Right ventricle myocardium inferior (tissue), 1 donor: Measurements from ENCODE around the gene FAM76A. TPM values are rescaled to one million over a fixed set of nuclear protein-coding genes. Genes with fewer than 3 reads are reported as not detected.
"Not testable (repeated sequence)": the region's sequence is repeated elsewhere in the genome, so short reads cannot be mapped to it uniquely, and the experiment has no call there.

Source experiments
- ATAC-seq: fragments of 200-7000 bp; cut with Tn5 transposase; one replicate; pipeline ENCODE4 v1.9.1; 2020; ENCODE audit warnings: mild to moderate bottlenecking, moderate library complexity
- DNase-seq: peaks from one replicate; pipeline ENCODE4 v3.0.0; 2021; ENCODE audit errors: missing footprints
- intact Hi-C: fragments of 100-400 bp; cut with DNase I; formaldehyde crosslinking; loops from one replicate; pipeline ENCODE4 v1.11.0; 2022
- long read RNA-seq: library from polyadenylated mRNA; unstranded; transcript quantifications from one replicate; pipeline ENCODE4 v2.0.0, GENCODE V29; 2021
- total RNA-seq: library from RNA; stranded (reverse); fragmentation: NEBNext Ultra II Directional; extraction: Animal tissue kit (Norgen Biotek cat#: 25700); gene quantifications from one replicate; pipeline ENCODE4 v1.2.1, GENCODE V29; 2021
- donor health status: DM: no; HTN: yes; CAD: no; lungs with severe emphysema.

FAM76A gene
- total RNA-seq, result 10.6 TPM
- long read RNA-seq, partial matches to known transcripts, result 0 of 3 reads
- long read RNA-seq, other reads (novel, unspliced or antisense), result 1 of 3 reads

DNA sequence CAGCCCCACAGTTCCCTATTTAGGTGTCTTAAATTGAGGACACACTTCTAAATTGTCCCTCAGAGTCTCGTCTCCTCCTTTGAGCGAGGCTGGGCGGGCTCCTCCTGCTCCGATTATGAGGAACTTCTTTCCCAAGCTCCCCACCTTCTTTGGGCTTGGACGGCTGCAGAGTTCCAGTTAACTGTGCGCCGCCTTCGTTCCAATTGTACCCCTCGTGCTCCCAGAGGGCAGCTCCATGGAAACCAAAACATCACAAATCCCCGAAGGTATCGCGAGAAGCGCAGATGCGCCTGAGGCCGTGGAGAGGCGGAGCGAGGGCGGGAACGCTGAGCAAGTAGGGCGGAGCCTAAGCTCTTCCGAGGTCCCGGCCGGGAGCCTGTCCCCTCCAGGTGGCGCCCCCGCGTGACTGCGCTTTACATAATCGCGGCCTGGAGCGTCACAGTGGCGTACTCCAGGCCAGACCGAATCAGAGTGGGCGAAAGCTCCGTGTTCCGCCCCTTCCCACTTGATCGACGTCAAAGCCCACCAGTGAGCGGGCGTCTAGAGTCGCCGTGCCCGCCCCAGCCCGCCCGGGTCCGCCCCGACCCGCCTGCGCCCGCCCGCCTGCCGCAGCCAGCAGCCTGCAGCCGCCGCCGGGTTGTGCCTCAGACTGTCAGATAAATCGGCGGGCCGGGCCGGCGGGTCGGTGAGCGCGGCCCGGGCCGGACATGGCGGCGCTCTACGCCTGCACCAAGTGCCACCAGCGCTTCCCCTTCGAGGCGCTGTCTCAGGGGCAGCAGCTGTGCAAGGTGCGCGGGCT, at the start of gene FAM76A:
TSS of gene FAM76A (plus strand) at position 588 of the 799 bp plus-strand sequence. CDS start at position 708, 120 bp downstream.
- intact Hi-C loops, result loop anchor here (2.0 to 5.0 kb wide), 2 partner anchors 47 to 53 kb away; partner anchors contain the start of genes IFI6 and STX12
- peak; percentile 100 for DNase-seq
- ATAC-seq, result peak; percentile 98

DNA sequence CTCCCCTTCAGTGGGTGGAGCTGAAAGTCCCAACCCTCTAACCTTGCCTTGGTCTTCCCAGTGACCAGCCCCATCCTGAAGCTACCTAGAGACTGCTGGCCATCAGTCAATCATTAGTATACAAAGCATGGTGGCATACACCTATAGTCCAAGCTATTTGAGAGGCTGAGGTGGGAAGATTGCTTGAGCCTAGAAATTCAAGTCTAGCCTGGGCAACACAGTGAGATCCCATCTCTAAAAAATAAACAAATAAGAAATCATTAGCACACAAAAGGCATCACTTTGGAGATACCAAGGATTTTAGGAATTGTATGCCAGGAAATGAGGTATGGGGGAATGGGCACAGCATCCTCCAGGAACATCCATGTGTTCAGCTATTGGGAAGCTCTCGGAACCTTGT, 49.4 kb upstream of the FAM76A start:
- intact Hi-C loops, result no loop called here
- ATAC-seq (no peak), DNase-seq (no peak)

GRCh38 chr1:27678747-27679146, 47.0 kb upstream of the FAM76A start:
- ATAC-seq (no peak), DNase-seq (no peak)
- intact Hi-C loops, result no loop called here

GRCh38 chr1:27680225-27680791, 45.5 kb upstream of the FAM76A start:
- ATAC-seq, DNase-seq, intact Hi-C loops: not testable (repeated sequence)

- intact Hi-C loops, ATAC-seq, DNase-seq: not testable (repeated sequence)
Measured at GRCh38 chr1:27681580-27681979, 44.2 kb upstream of the FAM76A start.

- intact Hi-C loops, result no loop called here
- DNase-seq (no peak), ATAC-seq (no peak)
Measured at GRCh38 chr1:27682351-27682944, 43.3 kb upstream of the FAM76A start.

DNA sequence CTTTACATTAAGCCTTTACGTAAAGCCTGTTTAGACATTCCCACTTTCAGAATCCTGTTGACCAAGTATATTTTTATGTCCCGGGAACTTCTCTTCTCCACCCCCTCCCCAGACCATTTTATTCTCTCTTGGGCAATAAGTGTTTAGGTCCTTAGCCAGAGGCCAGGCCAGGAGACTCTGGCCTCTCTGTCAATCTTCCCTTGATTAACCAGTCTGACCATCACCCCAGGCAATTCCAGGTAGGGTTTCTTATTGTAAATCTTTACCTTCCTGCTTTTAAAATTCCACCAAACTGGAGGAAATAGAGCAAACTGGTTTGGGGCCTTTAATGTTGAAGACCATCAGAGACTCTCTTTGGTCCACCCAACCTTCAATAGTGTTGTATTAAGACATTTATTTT, 41.6 kb upstream of the FAM76A start:
- intact Hi-C loops, result no loop called here
- DNase-seq (no peak), ATAC-seq (no peak)

DNA sequence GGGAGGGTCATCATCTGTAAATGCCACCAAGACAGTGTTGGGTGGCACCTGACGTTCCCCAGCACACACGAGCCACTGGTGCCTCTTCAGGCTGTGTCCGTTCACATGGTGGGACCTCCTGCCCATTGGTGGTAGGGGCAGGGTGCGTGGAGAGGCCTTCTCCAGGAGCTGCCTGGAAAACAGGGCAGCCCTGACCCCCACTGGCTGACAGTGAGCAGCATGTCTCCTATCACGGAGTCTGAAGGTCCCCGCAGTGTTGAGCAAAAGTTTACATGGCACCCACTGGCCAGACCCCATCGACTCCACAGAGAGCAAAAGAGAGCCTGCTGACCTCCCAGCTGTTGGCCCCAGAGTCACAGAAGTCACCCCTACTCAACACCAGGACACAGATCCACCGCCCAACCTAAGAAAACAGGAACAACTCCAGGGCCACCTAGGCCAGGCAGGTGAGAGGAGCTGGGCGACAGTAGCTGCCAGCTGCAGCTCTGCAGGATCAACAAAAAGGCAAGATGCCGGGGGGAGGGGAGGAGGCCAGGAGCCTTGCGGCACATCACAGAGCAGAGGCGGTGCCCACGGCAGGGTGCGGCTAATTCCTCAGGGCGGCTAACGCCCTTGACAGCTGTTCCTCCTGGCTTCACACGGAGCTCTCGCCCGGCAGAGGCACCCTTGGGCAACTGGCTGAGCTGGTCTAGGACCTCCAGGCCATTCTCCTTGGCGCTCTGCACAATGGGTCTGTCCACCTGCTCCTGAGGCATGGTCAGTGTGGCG, 39.4 kb upstream of the FAM76A start:
- DNase-seq (no peak), ATAC-seq (no peak)
- intact Hi-C loops, result no loop called here

DNA sequence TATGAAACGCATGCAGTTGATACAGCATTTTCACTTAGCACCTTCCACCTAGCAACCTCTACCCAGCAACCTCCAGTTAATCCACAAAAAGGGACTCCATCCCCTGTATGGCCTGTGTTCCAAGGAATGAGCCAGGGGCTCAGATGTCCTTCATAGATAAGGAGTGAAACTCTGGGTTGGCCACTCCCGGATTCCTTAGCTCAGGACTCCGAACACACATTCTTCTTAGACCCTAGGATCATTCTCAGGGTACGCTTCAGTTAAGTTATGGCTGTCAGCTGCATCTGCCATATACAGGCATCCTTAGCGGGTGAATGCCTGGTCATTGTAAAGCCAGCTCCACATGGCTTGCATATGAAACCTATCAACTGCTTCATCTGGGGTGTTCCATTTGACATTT, 37.9 kb upstream of the FAM76A start:
- ATAC-seq (no peak), DNase-seq (no peak)
- intact Hi-C loops, result no loop called here

DNA sequence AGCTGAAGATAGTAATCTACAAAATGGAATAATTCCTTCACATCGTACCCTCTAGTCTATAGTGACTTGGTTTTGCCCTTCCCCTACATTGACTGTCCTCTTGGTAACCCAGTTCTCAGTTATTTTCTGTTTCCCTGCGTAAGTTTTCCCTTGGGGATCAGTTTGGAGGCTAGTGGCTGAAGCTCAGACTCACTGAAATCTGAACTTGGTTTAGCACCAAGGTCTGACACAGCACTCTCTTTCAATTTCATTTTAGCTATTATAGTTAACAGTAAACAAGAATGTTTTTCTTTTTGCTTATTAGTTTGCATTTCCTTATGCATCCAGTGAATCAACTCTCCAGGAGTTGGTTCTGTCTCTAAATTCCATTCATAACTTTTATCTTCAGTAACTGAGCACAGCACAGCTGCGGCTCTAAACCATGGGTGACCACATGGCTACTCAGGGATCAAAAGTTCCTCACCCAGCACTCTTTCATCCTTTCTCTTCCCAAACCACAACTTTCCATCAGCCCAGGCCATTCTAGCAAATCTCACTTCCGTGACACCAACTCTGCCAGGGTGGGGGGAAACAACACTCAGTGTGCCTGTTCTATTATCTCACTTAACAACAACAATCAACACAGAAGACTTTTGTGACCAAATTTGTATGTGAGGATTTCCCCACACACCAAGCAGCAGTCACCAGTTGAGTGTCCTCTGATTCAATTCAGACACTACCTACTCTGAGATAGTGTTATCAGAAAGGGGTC, 36.2 kb upstream of the FAM76A start:
- intact Hi-C loops, result no loop called here
- ATAC-seq, result peak; percentile 48

DNA sequence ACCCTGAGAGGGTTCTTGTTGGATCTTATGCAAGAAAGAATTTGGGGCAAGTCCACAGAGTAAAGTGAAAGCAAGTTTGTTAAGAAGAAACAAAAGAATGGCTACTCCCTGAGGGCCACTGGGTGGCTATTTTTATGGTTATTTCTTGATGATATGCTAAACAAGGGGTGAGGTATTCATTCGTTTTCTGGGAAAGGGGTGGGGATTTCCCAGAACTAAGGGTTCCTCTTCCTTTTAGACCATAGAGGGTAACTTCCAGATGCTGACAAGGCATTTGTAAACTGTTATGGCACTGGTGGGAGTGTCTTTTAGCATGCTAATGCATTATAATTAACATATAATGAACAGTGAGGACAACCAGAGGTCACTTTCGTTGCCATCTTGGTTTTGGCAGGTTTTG, 35.6 kb upstream of the FAM76A start:
- ATAC-seq, result no peak
- intact Hi-C loops, result no loop called here
- no peak for DNase-seq

More for the DNA sequence above, 36.2 kb upstream of the FAM76A start:
- no peak for DNase-seq

DNA sequence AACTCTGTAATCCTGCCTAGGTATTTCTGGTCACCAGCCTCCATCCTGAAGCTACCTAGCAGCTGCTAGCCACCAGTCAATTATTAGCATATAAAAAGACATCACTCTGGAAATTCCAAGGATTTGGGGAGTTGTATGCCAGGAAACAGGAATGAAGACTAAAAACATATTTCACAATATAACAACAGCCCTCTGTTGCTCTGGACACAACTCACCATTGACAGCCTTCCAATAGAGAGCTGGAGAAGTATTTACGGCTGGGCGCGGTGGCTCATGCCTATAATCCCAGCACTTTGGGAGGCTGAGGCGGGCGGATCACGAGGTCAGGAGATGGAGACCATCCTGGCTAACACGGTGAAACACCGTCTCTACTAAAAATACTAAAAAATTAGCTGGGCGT, 28.9 kb upstream of the FAM76A start:
- ATAC-seq, DNase-seq, intact Hi-C loops: not testable (repeated sequence)

DNA sequence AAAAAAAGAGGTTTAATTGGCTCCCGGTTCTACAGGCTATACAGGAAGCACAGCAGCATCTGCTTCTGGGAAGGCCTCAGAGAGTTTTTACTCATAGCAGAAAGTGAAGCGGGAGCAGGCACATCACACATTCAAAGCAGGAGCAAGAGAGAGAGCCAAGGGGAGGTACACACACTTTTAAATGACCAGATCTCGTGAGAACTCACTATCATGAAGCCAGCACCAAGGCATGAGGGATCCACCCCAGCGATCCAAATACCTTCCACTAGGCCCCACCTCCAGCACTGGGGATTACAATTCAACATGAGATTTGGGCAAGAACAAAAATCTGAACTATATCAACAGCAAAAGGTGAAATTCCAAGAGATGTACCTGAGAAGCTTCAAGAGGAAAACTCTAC, 20.8 kb upstream of the FAM76A start:
- intact Hi-C loops, result no loop called here
- DNase-seq (no peak), ATAC-seq (no peak)

DNA sequence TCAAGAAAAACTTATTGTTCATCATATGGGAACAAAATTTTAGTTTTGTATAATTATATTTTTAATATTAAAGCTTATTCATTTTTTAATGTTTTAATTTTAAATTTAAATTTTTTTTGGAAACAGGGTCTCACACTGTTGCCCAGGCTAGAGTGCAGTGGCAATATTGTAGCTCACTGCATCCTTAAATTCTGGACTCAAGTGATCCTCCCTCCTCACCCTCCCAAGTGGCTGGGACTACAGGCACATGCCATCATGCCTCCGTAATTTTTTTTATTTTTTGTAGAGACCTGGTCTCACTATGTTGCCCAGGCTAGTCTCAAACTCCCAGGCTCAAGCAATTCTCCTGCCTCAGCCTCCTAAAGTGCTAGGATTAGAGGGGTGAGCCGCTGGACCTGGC, 20.2 kb upstream of the FAM76A start:
- ATAC-seq, result no peak
- intact Hi-C loops, result no loop called here

DNA sequence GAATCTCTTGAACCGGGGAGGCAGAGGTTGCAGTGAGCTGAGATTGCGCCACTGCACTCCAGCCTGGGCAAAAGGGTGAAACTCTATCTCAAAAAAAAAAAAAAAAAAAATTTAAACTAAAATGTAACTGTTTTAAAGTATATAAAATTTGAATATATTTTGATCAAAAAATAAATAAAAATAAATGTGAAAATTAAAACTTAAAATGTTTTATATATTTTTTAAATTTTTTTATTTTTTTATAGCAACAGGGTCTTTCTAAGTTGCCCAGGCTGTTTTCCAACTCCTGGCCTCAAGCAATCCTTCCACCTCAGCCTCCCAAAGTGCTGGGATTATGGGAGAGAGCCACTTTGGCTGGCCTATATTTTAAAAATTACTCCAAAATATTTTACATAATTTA, 15.2 kb upstream of the FAM76A start:
- no peak for ATAC-seq
- intact Hi-C loops, result no loop called here
- no peak for DNase-seq

More for the DNA sequence above, 20.2 kb upstream of the FAM76A start:
- no peak for DNase-seq

DNA sequence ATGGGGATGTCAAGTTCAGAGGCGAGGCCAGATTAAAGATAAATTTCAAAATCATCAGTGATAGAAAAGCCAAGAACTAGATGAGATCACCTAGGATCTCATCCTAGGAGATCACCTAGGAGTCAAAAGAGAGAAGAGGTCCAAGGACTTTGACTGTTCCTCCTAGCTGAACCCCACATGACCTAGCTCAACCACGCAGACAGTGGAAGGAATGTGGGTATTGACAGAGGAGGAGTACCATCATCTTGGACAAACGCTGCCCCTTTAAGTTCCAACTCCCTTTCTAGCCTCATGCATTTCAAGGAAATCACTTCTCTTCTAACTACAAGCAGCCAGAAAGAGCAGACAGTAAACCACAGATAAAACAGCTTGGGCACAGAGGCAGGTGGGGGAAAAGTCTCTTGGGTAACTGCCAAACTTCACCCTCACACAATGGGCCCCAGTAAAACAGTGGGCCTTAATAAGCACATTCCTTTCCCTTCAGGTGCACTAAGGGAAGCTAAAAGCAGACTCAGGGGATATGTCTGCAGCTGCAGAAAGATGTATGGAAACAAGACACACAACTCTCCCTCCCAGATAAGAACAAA, 12.5 kb upstream of the FAM76A start:
- no peak for ATAC-seq
- no peak for DNase-seq
- intact Hi-C loops, result no loop called here

GRCh38 chr1:27713869-27714513, 11.8 kb upstream of the FAM76A start:
- intact Hi-C loops, result no loop called here
- no peak for ATAC-seq
- DNase-seq, result no peak
